Measurements from ENCODE around the gene LAMA2. TPM values are rescaled to one million over a fixed set of nuclear protein-coding genes. Genes with fewer than 3 reads are reported as not detected.

LAMA2 gene
- total and polyA plus RNA-seq, 2 donors (not counting 1 experiment from before 2014, with no cell fraction given) = 19.5 to 67.5 TPM

GRCh38 chr6:129105035-129105434 is 222.1 kb downstream of the LAMA2 start:
- H3K9me3 ChIP-seq (ENCODE audit: control insufficient read depth, insufficient read depth, low read depth, low read length) = no peaks in the 10 kb centered on the region
- H3K36me3 ChIP-seq (ENCODE audit: control insufficient read depth, insufficient read depth, low read length) = no peaks in the 10 kb centered on the region
- no peak overlapping the region for H3K9ac ChIP-seq (ENCODE audit: insufficient read depth, low read length)
- no peaks in the 10 kb centered on the region for H4K20me1 ChIP-seq (ENCODE audit: control insufficient read depth, extremely low read depth, insufficient read depth, low read length)
- no peak overlapping the region for H2AFZ ChIP-seq (ENCODE audit: low read length)
- no peaks in the 10 kb centered on the region for H3K79me2 ChIP-seq (ENCODE audit: control insufficient read depth, insufficient read depth, low read length)
- no peak overlapping the region for H3K4me2 ChIP-seq (ENCODE audit: extremely low read depth, insufficient read depth, low read length)
- no peak overlapping the region for H3K27ac ChIP-seq (ENCODE audit: insufficient read depth, low read length)
- peak in 1 of 2 donors; percentile 40 for DNase-seq (ENCODE audit: low read depth in 2 of 2)
- peaks cover 4% of the 10 kb centered on the region for H3K4me1 ChIP-seq (ENCODE audit: control insufficient read depth, extremely low read depth, insufficient read depth, low read length)
- no peaks in the 10 kb centered on the region for H3K27me3 ChIP-seq (ENCODE audit: control insufficient read depth, insufficient read depth, low read length)
- no peak for TF ChIP-seq CTCF (conservative IDR thresholded peaks at IDR 0.05 in 1 of 2, IDR thresholded peaks at IDR 0.05 in 1 of 2; ENCODE audit: low read depth in 1 of 2, low read length in 2 of 2)
- TF ChIP-seq EZH2 (IDR thresholded peaks at IDR 0.05; ENCODE audit: low read length, missing control alignments) = no peak
- no peak overlapping the region for H3K4me3 ChIP-seq (replicated peaks in 1 of 4; ENCODE audit: control extremely low read depth in 1 of 4, insufficient read depth in 1 of 4, low read depth in 3 of 4, low read length in 4 of 4)

- H3K4me3 ChIP-seq (replicated peaks in 1 of 4; ENCODE audit: control extremely low read depth in 1 of 4, insufficient read depth in 1 of 4, low read depth in 3 of 4, low read length in 4 of 4) = no peak overlapping the region
- H3K4me1 ChIP-seq (ENCODE audit: control insufficient read depth, extremely low read depth, insufficient read depth, low read length) = peaks cover 4% of the 10 kb centered on the region
- H4K20me1 ChIP-seq (ENCODE audit: control insufficient read depth, extremely low read depth, insufficient read depth, low read length) = no peaks in the 10 kb centered on the region
- H3K9me3 ChIP-seq (ENCODE audit: control insufficient read depth, insufficient read depth, low read depth, low read length) = no peaks in the 10 kb centered on the region
- H3K36me3 ChIP-seq (ENCODE audit: control insufficient read depth, insufficient read depth, low read length) = no peaks in the 10 kb centered on the region
- no peak overlapping the region for H3K27ac ChIP-seq (ENCODE audit: insufficient read depth, low read length)
- H3K79me2 ChIP-seq (ENCODE audit: control insufficient read depth, insufficient read depth, low read length) = no peaks in the 10 kb centered on the region
- no peaks in the 10 kb centered on the region for H3K27me3 ChIP-seq (ENCODE audit: control insufficient read depth, insufficient read depth, low read length)
- no peak for DNase-seq (ENCODE audit: low read depth in 2 of 2)
- no peak overlapping the region for H3K4me2 ChIP-seq (ENCODE audit: extremely low read depth, insufficient read depth, low read length)
- no peak overlapping the region for H3K9ac ChIP-seq (ENCODE audit: insufficient read depth, low read length)
- no peak overlapping the region for H2AFZ ChIP-seq (ENCODE audit: low read length)
- TF ChIP-seq CTCF (conservative IDR thresholded peaks at IDR 0.05 in 1 of 2, IDR thresholded peaks at IDR 0.05 in 1 of 2; ENCODE audit: low read depth in 1 of 2, low read length in 2 of 2) = no peak
- no peak for TF ChIP-seq EZH2 (IDR thresholded peaks at IDR 0.05; ENCODE audit: low read length, missing control alignments)
Observed at GRCh38 chr6:129105793-129106192, 222.9 kb downstream of the LAMA2 start.

- no peak for TF ChIP-seq EZH2 (IDR thresholded peaks at IDR 0.05; ENCODE audit: low read length, missing control alignments)
- no peak for TF ChIP-seq CTCF (conservative IDR thresholded peaks at IDR 0.05 in 1 of 2, IDR thresholded peaks at IDR 0.05 in 1 of 2; ENCODE audit: low read depth in 1 of 2, low read length in 2 of 2)
- H3K27ac ChIP-seq (ENCODE audit: insufficient read depth, low read length) = no peak overlapping the region
- H3K9ac ChIP-seq (ENCODE audit: insufficient read depth, low read length) = no peak overlapping the region
- no peak overlapping the region for H2AFZ ChIP-seq (ENCODE audit: low read length)
- H4K20me1 ChIP-seq (ENCODE audit: control insufficient read depth, extremely low read depth, insufficient read depth, low read length) = no peaks in the 10 kb centered on the region
- no peaks in the 10 kb centered on the region for H3K9me3 ChIP-seq (ENCODE audit: control insufficient read depth, insufficient read depth, low read depth, low read length)
- no peaks in the 10 kb centered on the region for H3K27me3 ChIP-seq (ENCODE audit: control insufficient read depth, insufficient read depth, low read length)
- H3K4me2 ChIP-seq (ENCODE audit: extremely low read depth, insufficient read depth, low read length) = no peak overlapping the region
- H3K36me3 ChIP-seq (ENCODE audit: control insufficient read depth, insufficient read depth, low read length) = no peaks in the 10 kb centered on the region
- no peak overlapping the region for H3K4me3 ChIP-seq (replicated peaks in 1 of 4; ENCODE audit: control extremely low read depth in 1 of 4, insufficient read depth in 1 of 4, low read depth in 3 of 4, low read length in 4 of 4)
- H3K79me2 ChIP-seq (ENCODE audit: control insufficient read depth, insufficient read depth, low read length) = no peaks in the 10 kb centered on the region
- DNase-seq (ENCODE audit: low read depth in 2 of 2) = no peak
- H3K4me1 ChIP-seq (ENCODE audit: control insufficient read depth, extremely low read depth, insufficient read depth, low read length) = peaks cover 4% of the 10 kb centered on the region
Observed at GRCh38 chr6:129108337-129108736, 225.4 kb downstream of the LAMA2 start.

Data from fibroblast of lung (primary cell).